Measurements from ENCODE around the gene CUZD1.

GRCh38 chr10:122864194-122864592, 18.5 kb upstream of the CUZD1 start:
- TF ChIP-seq POLR2AphosphoS5 (IDR thresholded peaks at IDR 0.05; ENCODE audit: low read depth, low read length) (no peak), REST (IDR thresholded peaks at IDR 0.05; ENCODE audit: insufficient read depth in 1 of 2, low read depth in 2 of 2, low read length in 2 of 2) (no peak), TAF1 (IDR thresholded peaks at IDR 0.05; ENCODE audit: borderline replicate concordance, insufficient read depth, low read length) (no peak), SIN3A (IDR thresholded peaks at IDR 0.05; ENCODE audit: borderline replicate concordance, insufficient read depth, low read length) (no peak)
